SK-N-SH treated with all-trans-retinoic acid at 6 μM for 48 hours (cell line): ENCODE data around the gene KCNMB3.
"Not testable (repeated sequence)": the region's sequence is repeated elsewhere in the genome, so short reads cannot be mapped to it uniquely, and the experiment has no call there.

ENCODE experiments used
- ARNTL ChIP-seq: fragments of 450-650 bp; formaldehyde crosslinking; IDR thresholded peaks from 2 replicates; pipeline ENCODE4 v1.5.0; 2020; ENCODE audit warnings: low read depth, mild to moderate bottlenecking, moderate library complexity, borderline replicate concordance
- GLIS3 ChIP-seq: fragments of 250-450 bp; sonication (Bioruptor Pico); IDR thresholded peaks from 2 replicates; pipeline ENCODE4 v1.5.0; 2020; ENCODE audit warnings: mild to moderate bottlenecking, moderate library complexity
- ISL1 ChIP-seq: fragments of 250-450 bp; sonication (Bioruptor Pico); IDR thresholded peaks from 2 replicates; pipeline ENCODE4 v2.1.2; 2022; ENCODE audit warnings: mild to moderate bottlenecking, moderate library complexity
- OSR1 ChIP-seq: fragments of 250-450 bp; sonication (Bioruptor Pico); IDR thresholded peaks from 2 replicates; pipeline ENCODE4 v1.8.0; 2022; ENCODE audit warnings: moderate library complexity, mild to moderate bottlenecking, inconsistent platforms
- RARB ChIP-seq: fragments of 250-450 bp; sonication (Bioruptor Pico); IDR thresholded peaks from 2 replicates; pipeline ENCODE4 v1.8.0; 2021; ENCODE audit warnings: mild to moderate bottlenecking, moderate library complexity
- ZC3H10 ChIP-seq: fragments of 250-450 bp; sonication (Bioruptor Pico); IDR thresholded peaks from 2 replicates; pipeline ENCODE4 v1.5.1; 2021; ENCODE audit warnings: mild to moderate bottlenecking, moderate library complexity
- TF ChIP-seq, protein P1 (sequence below): fragments of 250-450 bp; sonication (Bioruptor Pico); IDR thresholded peaks from 2 replicates; pipeline ENCODE4 v1.8.0; 2020; ENCODE audit warnings: mild to moderate bottlenecking, moderate library complexity, borderline replicate concordance

- not testable (repeated sequence) for TF ChIP-seq RARB; ZC3H10 (CRISPR knock-in tag); ISL1 (CRISPR knock-in tag); ARNTL (CRISPR knock-in tag); OSR1 (CRISPR knock-in tag); GLIS3
- TF ChIP-seq, protein P1, sequence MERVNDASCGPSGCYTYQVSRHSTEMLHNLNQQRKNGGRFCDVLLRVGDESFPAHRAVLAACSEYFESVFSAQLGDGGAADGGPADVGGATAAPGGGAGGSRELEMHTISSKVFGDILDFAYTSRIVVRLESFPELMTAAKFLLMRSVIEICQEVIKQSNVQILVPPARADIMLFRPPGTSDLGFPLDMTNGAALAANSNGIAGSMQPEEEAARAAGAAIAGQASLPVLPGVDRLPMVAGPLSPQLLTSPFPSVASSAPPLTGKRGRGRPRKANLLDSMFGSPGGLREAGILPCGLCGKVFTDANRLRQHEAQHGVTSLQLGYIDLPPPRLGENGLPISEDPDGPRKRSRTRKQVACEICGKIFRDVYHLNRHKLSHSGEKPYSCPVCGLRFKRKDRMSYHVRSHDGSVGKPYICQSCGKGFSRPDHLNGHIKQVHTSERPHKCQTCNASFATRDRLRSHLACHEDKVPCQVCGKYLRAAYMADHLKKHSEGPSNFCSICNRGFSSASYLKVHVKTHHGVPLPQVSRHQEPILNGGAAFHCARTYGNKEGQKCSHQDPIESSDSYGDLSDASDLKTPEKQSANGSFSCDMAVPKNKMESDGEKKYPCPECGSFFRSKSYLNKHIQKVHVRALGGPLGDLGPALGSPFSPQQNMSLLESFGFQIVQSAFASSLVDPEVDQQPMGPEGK (CRISPR knock-in tag) = not testable (repeated sequence)
Measured at GRCh38 chr3:179240299-179240698, 10.6 kb downstream of the KCNMB3 start.
